ENCODE results near the gene SLC39A1.
A peak's percentile ranks its signal among the peaks of the same experiment; 100 is the strongest.

The SLC39A1 gene

DNA sequence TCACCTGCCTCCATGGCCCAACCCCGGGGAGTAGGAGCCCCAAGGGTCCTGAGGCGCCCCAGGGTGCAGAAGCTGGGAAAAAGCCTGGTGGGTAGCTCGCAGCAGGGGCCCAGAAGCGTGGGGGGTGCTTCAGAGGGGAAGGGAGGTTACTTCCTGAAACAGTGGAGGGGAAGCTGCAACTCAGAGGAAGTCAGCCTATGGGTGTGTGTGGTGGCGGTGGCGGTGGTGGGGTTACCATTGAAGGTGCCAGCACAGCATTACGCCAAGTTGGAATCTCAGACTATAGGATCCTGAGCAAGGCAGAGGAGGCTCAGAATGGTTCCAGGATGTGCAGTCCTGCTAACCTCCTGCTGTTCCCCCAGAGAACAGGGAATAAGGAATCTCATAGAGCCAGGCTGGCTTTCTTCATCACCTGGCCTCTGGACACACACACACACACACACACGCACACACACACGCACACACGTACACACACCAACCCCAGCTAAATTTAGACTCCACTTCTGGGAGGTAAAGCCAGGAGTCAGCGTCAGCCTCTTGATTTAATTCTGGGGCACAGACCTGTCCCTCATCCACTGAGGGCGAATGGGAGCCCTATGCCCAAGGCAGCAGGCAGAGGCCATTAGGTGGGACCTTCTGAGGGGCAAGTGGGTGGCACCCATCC lies 18.1 kb downstream of the SLC39A1 start:
- peak overlapping the region; percentile 97 to 98 for H3K27ac Mint-ChIP-seq

DNA sequence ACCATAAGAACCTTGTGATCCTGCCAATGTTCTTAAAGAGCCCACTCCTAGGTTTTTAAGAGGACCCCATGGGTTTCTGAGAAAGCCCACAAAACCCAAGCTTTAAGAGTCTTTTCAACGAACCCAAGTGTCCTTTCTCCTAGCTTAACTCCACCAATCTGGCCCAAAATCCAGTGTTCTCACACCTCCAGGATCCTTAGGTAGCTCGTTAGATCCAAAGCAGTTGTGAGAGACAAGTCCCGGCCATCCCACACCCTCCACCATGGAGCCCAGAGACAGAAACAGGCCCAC lies 18.6 kb downstream of the SLC39A1 start:
- peaks cover 69% of the 10 kb centered on the region for H3K4me1 Mint-ChIP-seq
- H3K4me3 Mint-ChIP-seq = peak overlapping the region; percentile 89 to 97
- H3K9me3 Mint-ChIP-seq = no peaks in the 10 kb centered on the region
- ATAC-seq (no peak), DNase-seq (no peak)
- H3K27me3 Mint-ChIP-seq = no peaks in the 10 kb centered on the region
- H3K27ac Mint-ChIP-seq = peak overlapping the region; percentile 97 to 98

More for the DNA sequence above, 18.1 kb downstream of the SLC39A1 start:
- no peaks in the 10 kb centered on the region for H3K27me3 Mint-ChIP-seq
- ATAC-seq (peak; percentile 80), DNase-seq (peak; percentile 68 to 83)
- no peaks in the 10 kb centered on the region for H3K9me3 Mint-ChIP-seq
- peaks cover 69% of the 10 kb centered on the region for H3K4me1 Mint-ChIP-seq
- H3K4me3 Mint-ChIP-seq = peak overlapping the region; percentile 89 to 97

DNA sequence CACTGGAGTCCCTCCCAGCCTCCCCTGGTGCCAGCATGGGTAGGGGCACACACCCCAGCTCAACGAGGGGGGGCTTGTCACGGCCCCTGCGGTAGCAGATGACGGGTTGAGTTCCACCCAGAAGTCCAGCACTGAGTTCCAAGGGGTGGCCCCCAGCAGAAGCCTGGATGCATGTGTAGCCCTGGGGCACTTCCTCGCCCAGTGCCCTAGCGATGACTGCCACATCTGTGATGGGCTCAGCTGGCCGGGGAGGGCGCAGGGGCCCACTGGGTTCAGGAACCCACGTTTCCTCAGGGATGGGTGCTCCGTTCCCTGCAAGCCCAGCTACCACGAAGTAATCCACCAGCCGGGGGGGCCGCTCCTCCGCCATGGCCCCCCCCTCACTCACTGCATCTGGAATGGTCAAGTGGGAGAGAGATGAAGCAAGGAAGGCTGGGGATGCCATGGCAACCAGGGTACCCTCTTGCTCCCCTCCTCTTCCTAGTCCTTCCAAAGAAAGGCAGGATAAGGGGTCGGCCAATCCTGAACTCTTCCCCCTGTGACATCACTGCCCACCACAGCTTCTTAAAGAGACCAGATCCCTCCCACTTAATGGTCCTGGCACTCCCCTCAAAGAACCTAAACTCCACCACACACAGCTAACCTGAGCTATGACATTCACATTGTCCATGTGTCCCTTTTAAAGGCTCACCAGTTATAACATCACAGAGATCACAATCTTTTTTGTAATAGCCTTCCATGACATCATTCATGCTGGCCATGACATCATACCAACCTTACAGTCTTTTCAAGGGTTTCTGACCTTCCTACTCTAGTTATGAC lies 19.1 kb downstream of the SLC39A1 start:
- DNase-seq (no peak), ATAC-seq (no peak)
- Mint-ChIP-seq H3K9me3 (no peaks in the 10 kb centered on the region), H3K4me1 (peaks cover 72% of the 10 kb centered on the region), H3K27ac (peak overlapping the region; percentile 97 to 98), H3K27me3 (no peaks in the 10 kb centered on the region), H3K4me3 (peak overlapping the region; percentile 89 to 97)

DNA sequence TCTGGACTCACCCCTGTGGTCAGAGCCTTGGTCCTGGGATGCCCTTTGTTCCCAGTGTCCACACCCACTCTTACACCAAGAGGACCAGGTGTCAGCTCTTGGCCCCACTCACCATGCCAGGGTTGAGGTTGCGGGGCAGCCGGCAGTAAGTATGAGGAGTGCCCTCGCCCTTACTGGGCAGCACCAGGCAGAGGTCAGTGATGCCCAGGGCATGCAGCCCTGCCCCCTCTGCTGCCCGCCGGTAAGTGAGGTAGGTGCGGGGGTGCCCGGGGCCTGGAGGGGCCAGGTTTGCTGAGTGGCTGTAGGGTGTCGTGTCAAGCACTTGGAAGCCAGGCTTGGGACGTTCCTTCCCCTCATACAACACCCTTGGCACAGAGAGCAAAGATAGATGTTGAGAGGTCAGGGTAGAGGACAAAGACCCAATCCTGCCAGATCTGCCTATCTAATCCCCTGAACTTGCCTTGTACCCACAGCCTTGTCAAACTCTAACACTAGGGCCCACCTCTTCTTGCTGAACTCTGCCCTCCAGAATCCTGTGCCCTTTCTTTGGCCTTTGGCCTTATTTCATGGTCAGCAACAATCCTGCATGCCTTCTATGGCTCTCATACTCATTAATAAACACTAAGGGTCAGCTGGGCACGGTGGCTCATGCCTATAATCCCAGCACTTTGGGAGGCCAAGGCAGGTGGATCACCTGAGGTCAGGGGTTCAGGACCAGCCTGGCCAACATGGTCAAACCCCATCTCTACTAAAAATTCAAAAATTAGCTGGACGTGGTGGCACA lies 20.4 kb downstream of the SLC39A1 start:
- Mint-ChIP-seq H3K4me1 (peaks cover 63% of the 10 kb centered on the region), H3K9me3 (no peaks in the 10 kb centered on the region), H3K27me3 (no peaks in the 10 kb centered on the region), H3K27ac (peak overlapping the region in 1 of 2 donors; percentile 34), H3K4me3 (no peak overlapping the region)
- no peak for ATAC-seq
- DNase-seq = no peak

DNA sequence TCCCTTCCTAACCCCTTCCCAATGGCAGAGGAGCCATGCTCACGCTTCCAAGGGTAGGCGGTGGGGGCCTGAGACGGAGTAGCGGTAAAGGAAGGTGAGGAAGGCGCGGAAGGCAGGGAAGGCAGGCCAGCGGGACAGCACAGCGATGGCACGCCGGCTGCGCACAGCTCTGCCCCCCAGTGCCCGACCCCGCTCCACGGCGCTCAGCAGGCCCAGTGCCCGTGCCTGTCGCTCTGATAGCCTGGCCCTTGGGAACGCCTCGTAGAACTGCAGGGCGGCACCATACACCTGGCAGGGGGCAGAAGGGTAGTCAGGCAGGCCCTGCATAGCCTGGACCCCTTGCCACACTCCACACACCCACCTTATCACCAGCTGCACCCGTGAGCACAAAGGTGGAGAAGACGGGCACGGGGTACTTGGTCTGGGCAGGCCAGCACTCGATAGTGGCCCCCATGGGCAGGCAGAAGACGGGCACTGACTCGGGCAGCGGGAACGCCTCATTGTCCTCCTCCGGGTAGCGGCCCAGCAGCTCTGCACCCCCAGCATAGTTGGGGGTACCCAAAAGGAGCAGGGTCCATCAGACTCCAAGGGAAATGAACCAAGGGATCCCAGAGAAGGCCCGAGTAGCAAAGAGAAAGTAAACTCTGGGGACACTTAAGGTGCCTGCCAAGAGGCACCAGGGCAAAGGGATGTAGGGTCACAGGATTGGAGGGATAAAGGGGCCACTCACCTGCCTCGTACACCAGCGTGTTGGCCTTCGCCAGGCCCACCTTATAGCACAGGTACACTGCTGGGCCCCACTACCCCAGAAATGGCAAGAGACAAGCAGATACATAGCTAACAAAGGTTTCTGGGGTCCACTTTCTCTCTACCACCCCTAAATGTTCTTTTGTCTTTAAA lies 21.3 kb downstream of the SLC39A1 start:
- no peaks in the 10 kb centered on the region for H3K27me3 Mint-ChIP-seq
- H3K4me3 Mint-ChIP-seq = no peak overlapping the region
- H3K9me3 Mint-ChIP-seq = no peaks in the 10 kb centered on the region
- ATAC-seq (no peak), DNase-seq (no peak)
- peak overlapping the region; percentile 19 to 25 for H3K27ac Mint-ChIP-seq
- peaks cover 60% of the 10 kb centered on the region for H3K4me1 Mint-ChIP-seq

DNA sequence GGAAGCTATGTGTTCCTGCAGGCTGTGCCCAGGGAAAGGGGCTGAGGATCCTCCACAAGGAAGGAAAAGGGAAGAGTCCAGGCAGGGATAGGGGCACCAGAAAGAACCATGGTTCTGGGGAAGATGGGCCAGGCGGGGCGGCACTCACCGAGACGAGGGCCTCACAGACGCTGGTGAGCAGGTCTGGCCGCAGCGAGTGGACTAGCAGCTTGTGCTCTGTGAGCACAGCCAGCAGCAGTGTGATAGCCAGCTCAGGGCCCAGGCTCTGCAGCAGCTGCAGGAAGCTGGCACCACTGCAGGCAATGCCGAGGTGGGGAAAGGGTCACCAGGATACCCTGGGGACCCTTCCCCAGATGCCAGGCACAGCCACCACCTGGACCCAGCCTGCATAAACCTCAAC lies 22.6 kb downstream of the SLC39A1 start:
- ATAC-seq = no peak
- H3K27ac Mint-ChIP-seq = peak overlapping the region in 1 of 2 donors; percentile 48
- DNase-seq = no peak
- no peaks in the 10 kb centered on the region for H3K9me3 Mint-ChIP-seq
- peak overlapping the region in 1 of 2 donors; percentile 28 for H3K4me3 Mint-ChIP-seq
- H3K27me3 Mint-ChIP-seq = no peaks in the 10 kb centered on the region
- peaks cover 60% of the 10 kb centered on the region for H3K4me1 Mint-ChIP-seq

DNA sequence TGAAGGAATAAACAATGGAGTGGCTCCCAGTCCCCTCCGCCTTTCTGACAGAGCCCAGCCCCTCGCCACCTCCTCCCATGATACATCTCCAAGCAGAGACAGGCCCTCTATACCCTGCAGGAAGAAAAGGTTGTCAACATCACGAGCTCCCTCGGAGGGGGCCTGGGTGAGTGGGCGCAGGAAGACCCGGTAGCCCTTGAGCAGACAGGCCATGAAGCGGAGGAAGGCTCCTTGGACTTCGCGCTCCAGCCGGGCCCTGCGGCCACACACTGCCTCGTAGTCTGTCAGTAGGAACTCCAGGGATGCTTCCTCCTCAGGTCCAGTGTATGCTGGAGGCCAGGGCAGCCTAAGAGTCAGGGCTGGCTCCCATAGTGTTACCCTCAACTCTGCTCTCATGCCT lies 23.9 kb downstream of the SLC39A1 start:
- no peak for DNase-seq
- Mint-ChIP-seq H3K9me3 (no peaks in the 10 kb centered on the region), H3K27ac (peak overlapping the region in 1 of 2 donors; percentile 66), H3K27me3 (no peaks in the 10 kb centered on the region), H3K4me1 (peaks cover 58% of the 10 kb centered on the region), H3K4me3 (no peak overlapping the region)
- ATAC-seq = no peak

DNA sequence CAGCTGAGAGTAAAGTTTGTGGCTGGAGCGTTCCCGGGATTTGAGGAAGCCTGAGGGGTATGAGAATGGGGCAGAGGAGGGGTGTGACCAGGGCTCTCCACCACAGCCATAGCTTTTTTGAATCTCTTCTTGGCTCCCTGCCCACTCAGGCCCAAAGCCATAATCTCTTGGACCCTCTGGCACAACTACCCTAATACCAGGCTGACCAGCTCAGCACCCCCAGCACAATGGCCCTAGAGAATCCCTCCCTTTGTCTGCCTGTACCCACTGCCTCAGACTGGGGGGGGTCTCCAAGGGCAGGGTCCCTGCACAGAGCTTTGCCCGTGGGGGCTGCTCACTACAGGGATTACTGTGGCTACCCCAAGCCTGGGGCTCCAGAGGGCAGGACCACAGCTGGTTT lies 24.3 kb downstream of the SLC39A1 start:
- Mint-ChIP-seq H3K4me3 (no peak overlapping the region), H3K4me1 (peaks cover 54% of the 10 kb centered on the region), H3K9me3 (no peaks in the 10 kb centered on the region), H3K27me3 (no peaks in the 10 kb centered on the region), H3K27ac (peak overlapping the region; percentile 66 to 69)
- ATAC-seq (no peak), DNase-seq (no peak)

DNA sequence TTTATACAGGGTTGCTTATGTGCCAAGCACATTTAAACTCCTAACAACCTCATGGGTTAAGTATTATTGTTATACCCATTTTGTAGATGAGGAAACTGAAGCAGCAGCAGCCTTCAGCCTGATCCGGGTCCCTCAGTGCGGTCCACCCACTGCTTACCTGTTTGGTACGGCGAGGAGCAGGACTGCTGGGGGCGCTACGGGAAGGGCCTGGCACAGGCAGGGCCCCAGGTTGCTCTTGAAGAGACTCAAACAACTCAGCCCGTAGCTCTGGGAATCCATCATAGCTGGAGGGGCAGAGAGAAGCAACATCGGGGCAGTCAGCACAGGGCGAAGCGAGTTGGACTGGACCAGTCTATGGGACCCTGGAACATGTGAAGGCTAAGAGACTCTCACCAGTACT lies 26.0 kb downstream of the SLC39A1 start:
- no peaks in the 10 kb centered on the region for H3K27me3 Mint-ChIP-seq
- ATAC-seq (no peak), DNase-seq (no peak)

DNA sequence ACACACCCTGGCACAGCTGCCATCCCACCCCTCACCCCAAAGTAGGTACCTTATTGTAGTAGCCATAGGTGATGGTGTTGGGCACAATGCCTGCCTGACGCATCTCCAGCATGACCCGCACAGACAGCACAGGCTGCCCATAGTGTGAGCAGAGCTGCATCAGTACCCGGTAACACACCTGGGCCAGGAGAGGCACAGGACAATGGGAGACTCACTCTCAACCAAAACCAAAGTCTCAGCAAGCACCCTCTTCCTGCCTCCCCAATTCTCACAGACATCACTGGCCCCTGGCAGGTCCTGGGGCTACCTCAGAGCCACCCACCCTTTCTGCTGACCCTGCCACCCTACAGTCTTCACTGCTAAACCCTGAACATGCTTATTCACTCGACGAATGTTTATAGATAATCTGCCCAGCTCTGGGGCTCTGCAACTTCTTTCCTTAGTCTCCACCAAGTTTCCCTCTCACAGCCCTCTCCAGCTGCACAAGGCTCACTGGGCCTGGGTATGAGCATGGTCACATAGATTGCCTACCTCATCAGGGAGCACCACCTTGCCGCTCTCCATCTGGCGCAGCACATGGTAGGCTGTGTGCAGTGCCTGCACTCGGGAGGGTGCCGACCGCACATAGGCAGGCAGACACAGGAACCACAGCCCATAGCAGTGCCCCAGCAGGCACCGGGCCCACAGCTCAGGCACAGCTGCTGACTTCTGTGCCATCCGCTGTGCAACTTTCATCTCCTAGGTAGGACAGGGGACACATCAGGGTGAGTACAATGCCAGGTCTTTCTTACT lies 27.1 kb downstream of the SLC39A1 start:
- Mint-ChIP-seq H3K27me3 (no peaks in the 10 kb centered on the region), H3K4me3 (no peak overlapping the region), H3K27ac (peak overlapping the region in 1 of 2 donors; percentile 75), H3K9me3 (no peaks in the 10 kb centered on the region), H3K4me1 (peaks cover 29% of the 10 kb centered on the region)
- DNase-seq (no peak), ATAC-seq (no peak)

More for the DNA sequence above, 26.0 kb downstream of the SLC39A1 start:
- no peak overlapping the region for H3K4me3 Mint-ChIP-seq
- peaks cover 37% of the 10 kb centered on the region for H3K4me1 Mint-ChIP-seq
- H3K9me3 Mint-ChIP-seq = no peaks in the 10 kb centered on the region
- H3K27ac Mint-ChIP-seq = peak overlapping the region in 1 of 2 donors; percentile 90

DNA sequence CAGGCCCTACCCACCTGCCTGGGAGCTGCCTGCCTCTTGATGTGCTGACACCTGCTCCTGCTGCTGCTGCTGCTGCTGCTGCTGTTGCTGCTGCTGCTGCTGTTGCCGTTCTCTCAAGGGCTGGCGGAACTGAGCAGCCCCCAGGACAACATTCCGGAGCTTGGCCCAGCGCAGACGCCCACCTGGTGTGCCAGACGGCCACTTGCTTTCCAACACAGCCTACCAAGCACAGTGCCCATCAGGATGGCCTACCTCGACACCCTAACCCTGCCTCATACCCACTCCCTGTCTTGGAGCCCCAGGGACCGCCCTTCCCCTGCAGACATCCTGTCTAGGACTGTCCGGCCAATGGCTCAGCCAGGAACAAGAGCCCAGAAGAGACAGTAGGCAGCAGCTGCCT lies 28.6 kb downstream of the SLC39A1 start:
- no peaks in the 10 kb centered on the region for H3K27me3 Mint-ChIP-seq
- ATAC-seq (no peak), DNase-seq (no peak)
- peak overlapping the region in 1 of 2 donors; percentile 1 for H3K27ac Mint-ChIP-seq
- H3K4me1 Mint-ChIP-seq = peaks cover 15% of the 10 kb centered on the region
- H3K9me3 Mint-ChIP-seq = no peaks in the 10 kb centered on the region
- no peak overlapping the region for H3K4me3 Mint-ChIP-seq

DNA sequence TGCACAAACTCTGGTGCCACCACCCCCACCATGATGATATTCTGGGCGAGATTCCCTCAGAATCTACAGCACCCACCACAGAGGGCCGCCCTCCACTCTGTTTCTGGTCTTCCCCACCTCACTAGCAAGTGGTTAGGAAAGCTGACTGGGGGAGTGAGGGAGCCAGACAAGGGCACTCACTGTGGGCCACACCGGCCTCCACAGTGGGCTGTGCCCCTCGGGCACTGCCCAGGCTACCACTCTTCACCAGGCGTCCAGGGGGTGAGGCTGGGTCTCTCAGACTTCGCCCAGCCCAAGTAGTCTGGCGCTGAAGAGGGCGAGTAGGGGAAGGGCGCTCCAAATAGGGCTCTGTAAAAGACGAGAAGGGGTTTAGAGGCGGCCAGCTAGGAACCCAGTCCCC lies 29.4 kb downstream of the SLC39A1 start:
- ATAC-seq = no peak
- H3K27ac Mint-ChIP-seq = peak overlapping the region in 1 of 2 donors; percentile 80

DNA sequence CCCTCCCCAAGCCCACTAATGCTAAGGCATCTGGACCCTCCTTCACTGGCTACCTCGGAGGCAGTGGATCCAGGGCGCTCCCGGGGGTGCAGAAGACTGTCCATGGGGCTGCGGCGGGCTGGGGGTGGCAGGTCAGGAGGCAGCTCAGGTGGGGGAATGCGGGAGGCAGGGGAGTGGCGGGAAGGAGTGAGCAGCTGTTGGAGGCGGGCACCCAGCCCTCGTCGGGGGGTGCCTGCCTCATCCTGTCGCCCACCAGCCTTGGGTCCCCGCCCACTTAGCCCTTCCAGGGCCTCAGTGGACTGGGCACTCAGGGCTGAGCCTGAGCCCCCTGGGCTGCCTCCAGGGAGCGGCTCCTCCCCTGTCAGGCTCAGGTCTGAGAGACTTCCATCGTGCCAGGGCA lies 29.9 kb downstream of the SLC39A1 start:
- Mint-ChIP-seq H3K4me3 (no peak overlapping the region), H3K27ac (no peak overlapping the region), H3K9me3 (no peaks in the 10 kb centered on the region), H3K4me1 (peaks cover 20% of the 10 kb centered on the region), H3K27me3 (no peaks in the 10 kb centered on the region)
- ATAC-seq (peak; percentile 15), DNase-seq (no peak)

More for the DNA sequence above, 29.4 kb downstream of the SLC39A1 start:
- Mint-ChIP-seq H3K4me1 (peaks cover 15% of the 10 kb centered on the region), H3K9me3 (no peaks in the 10 kb centered on the region), H3K4me3 (no peak overlapping the region), H3K27me3 (no peaks in the 10 kb centered on the region)
- DNase-seq = no peak
